Subcutaneous abdominal adipose tissue (tissue), 5 donors: Measurements from ENCODE around the gene TAL1.
"Not testable (repeated sequence)": the region's sequence is repeated elsewhere in the genome, so short reads cannot be mapped to it uniquely, and the experiment has no call there.

Source experiments
- H3K27ac ChIP-seq: one replicate; pipeline ENCODE4 v1.7.0; 2013; ENCODE audit warnings: low read depth, mild to moderate bottlenecking, inconsistent platforms, low read length, moderate library complexity
- H3K27me3 ChIP-seq, 5 donors: one replicate each; pipeline ENCODE4 v1.7.0; 2013; ENCODE audit warnings: low read length in 5 of 5, inconsistent platforms in 1 of 5; ENCODE audit not compliant: control insufficient read depth in 5 of 5, insufficient read depth in 4 of 5
- H3K36me3 ChIP-seq, 5 donors: one replicate each; pipeline ENCODE4 v1.7.0; 2013; ENCODE audit warnings: low read length in 5 of 5; ENCODE audit not compliant: control insufficient read depth in 5 of 5, insufficient read depth in 5 of 5
- H3K4me1 ChIP-seq, 5 donors: one replicate each; pipeline ENCODE4 v1.7.0; 2013; ENCODE audit warnings: low read length in 5 of 5, mild to moderate bottlenecking in 3 of 5, moderate library complexity in 1 of 5; ENCODE audit not compliant: control insufficient read depth in 5 of 5, insufficient read depth in 5 of 5
- H3K4me3 ChIP-seq, 5 donors: one replicate each; pipeline ENCODE4 v1.7.0; 2013; ENCODE audit warnings: low read length in 5 of 5, low read depth in 1 of 5
- H3K9ac ChIP-seq, 5 donors: one replicate each; pipeline ENCODE4 v1.7.0; 2013; ENCODE audit warnings: low read length in 5 of 5, mild to moderate bottlenecking in 4 of 5, moderate library complexity in 3 of 5
- H3K9me3 ChIP-seq, 5 donors: one replicate each; pipeline ENCODE4 v1.7.0; 2013; ENCODE audit warnings: low read length in 5 of 5; ENCODE audit not compliant: control insufficient read depth in 5 of 5
- donor health status: healthy.
- donor health status: healthy.
- donor health status: healthy.
- donor health status: healthy.
- donor health status: healthy.

The TAL1 gene

DNA sequence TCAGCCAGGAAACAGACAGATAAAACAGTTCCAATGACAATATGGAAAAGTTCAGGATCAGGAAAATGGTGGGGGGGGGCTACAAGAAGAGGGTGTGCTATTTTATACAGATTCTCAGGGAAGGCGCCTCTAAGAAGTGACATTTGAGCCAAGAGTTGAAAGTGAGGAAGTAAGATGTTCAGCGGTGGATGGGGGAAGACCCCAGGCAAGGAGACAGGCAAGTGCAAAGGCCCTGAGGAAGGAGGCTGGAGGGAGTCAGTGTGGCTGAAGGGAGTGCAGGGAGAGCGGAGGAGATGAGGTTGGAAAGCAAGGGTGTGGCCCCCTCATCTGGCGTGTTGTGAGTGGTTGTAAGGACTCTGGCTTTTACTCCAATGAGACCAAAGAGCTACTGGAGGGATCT is 33.8 kb downstream of the TAL1 start:
- no peak overlapping the region for H3K9ac ChIP-seq
- no peaks in the 10 kb centered on the region for H3K9me3 ChIP-seq
- H3K4me1 ChIP-seq: peaks cover 0 to under 1% (median 0%) of the 10 kb centered on the region in 5 donors
- H3K27me3 ChIP-seq: peaks cover 0 to 8% (median 4%) of the 10 kb centered on the region in 5 donors
- no peak overlapping the region for H3K27ac ChIP-seq
- H3K4me3 ChIP-seq: no peak overlapping the region
- no peaks in the 10 kb centered on the region for H3K36me3 ChIP-seq

DNA sequence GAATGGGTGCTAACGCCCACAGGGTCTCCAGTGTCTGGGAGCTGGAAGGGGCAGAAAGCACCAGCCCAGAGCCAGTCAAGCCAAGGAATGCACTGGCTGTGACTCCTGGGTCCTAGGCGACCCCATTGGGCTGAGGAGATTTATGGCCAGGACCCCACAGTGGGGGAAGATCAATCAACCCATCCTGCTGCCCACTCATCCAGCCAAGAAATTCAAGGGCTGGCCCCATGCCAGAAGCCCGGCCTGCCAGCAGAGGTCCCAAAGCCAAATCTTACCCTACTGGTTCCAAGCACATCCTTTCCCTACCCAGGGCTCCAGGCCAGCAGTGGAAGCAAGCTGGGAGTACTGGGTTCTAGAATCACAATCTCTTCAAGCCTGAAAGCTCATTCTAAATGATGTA is 35.4 kb downstream of the TAL1 start:
- no peak overlapping the region for H3K4me3 ChIP-seq
- H3K9ac ChIP-seq: no peak overlapping the region
- H3K36me3 ChIP-seq: no peaks in the 10 kb centered on the region
- H3K27me3 ChIP-seq: peaks cover 0 to 8% (median 4%) of the 10 kb centered on the region in 5 donors
- no peak overlapping the region for H3K27ac ChIP-seq
- H3K4me1 ChIP-seq: peaks cover 0 to 14% (median 8%) of the 10 kb centered on the region in 5 donors
- no peaks in the 10 kb centered on the region for H3K9me3 ChIP-seq

DNA sequence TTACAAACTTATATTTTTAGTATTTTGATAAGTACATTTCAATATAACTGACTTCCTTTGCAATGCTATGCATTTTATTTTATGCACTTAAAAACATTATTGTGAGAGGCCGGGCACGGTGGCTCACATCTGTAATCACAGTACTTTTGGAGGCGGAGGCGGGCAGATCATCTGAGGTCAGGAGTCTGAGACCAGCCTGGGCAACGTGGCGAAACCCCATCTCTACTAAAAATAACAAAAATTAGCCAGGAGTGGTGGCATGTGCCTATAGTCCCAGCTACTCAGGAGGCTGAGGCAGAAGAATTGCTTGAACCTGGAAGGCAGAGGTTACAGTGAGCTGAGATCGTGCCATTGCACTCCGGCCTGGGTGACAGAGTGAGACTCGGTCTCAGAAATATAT is 36.0 kb downstream of the TAL1 start:
- not testable (repeated sequence) for H3K36me3 ChIP-seq, H3K9ac ChIP-seq, H3K9me3 ChIP-seq, H3K27me3 ChIP-seq, H3K27ac ChIP-seq, H3K4me3 ChIP-seq
- peaks cover 0 to 21% (median 10%) of the 10 kb centered on the region in 5 donors for H3K4me1 ChIP-seq

DNA sequence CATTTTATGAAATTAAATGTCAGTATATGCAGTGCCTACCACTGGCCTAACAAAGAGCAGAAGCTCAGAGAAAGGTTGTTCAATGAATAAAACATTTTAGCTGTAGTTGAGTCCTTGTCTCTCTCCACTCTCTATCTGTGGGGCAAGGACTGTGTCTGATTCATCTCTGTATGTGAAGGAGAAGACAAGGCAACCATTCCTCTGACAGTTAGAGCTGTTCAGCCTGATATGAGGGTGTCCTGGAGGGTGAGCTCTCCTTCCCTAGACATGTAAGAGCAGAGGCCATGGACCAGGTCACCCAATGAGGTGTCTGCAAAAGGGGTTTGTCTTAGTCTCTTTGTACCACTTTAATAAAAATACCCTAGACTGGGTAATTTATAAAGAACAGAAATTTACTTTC is 37.7 kb downstream of the TAL1 start:
- Histone ChIP-seq H3K4me1 (peaks cover 4 to 36% (median 24%) of the 10 kb centered on the region in 5 donors), H3K36me3 (no peaks in the 10 kb centered on the region), H3K27ac (no peak overlapping the region), H3K9me3 (no peaks in the 10 kb centered on the region), H3K9ac (no peak overlapping the region), H3K27me3 (peaks cover 0 to 6% (median 4%) of the 10 kb centered on the region in 5 donors), H3K4me3 (no peak overlapping the region)

DNA sequence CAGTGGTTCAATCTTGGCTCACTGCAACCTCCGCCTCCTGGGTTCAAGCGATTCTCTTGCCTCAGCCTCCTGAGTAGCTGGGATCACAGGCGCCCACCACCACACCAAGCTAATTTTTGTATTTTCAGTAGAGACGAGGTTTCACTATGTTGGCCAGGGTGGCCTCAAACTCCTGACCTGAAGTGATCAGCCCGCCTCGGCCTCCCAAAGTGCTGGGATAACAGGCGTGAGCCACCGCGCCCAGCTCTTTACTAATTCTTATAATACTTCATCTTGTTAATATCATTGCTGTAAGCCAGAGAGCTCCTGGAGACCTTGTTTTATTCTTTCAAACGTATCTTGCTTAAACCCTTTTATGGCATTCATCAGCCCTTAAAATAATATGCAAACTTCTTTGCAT is 38.5 kb downstream of the TAL1 start:
- H3K9me3 ChIP-seq, H3K9ac ChIP-seq, H3K27me3 ChIP-seq, H3K27ac ChIP-seq, H3K36me3 ChIP-seq, H3K4me3 ChIP-seq: not testable (repeated sequence)
- peaks cover 4 to 39% (median 25%) of the 10 kb centered on the region in 5 donors for H3K4me1 ChIP-seq

DNA sequence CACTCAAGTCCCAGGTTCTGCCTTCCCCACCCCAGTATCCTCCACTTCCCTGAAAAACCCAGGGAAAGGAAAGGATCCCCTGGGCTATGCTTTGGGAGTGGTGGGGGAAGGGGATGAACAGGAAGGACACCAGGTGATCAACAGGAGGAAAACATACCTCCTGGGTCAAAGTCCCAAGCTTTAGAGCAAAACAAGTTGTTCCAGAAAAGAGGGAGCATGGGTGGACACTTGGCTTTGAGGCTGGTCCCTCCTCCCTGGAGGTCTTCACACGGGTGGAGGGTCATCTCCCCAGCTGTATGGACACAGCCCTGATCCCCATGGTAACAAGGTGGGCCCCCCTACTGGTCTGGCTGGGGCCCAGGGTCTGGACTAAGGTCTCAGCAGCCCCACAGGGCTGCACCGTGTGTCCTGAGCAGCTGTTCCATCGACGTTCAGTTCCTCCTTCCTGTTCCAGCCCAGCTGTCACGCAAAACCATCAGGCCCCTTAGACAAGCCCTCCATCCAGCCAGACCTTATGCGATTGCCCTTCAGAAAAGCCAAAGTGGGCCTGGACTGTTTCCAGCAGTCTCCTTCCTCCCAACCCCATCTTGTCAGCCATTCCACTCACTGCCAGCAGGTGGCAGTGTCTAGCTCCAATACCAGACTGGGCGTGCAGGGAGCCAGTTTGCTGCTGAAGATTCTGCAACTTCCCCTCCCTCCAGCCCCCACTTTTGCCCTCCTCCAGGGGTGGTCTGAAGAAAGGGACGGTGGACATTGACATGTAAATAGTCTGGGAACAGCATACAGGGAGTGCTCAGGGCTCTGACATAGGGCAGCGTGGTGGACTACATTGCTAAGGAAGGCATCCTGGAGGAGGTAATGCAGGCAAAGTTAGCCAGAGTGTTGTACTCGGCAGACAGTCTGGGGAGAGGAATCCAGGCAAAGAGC is 39.3 kb downstream of the TAL1 start:
- H3K27ac ChIP-seq: no peak overlapping the region
- H3K27me3 ChIP-seq: no peaks in the 10 kb centered on the region
- no peak overlapping the region for H3K4me3 ChIP-seq
- H3K9me3 ChIP-seq: no peaks in the 10 kb centered on the region
- H3K4me1 ChIP-seq: peaks cover 4 to 39% (median 25%) of the 10 kb centered on the region in 5 donors
- peak overlapping the region in 1 of 5 donors; percentile 14 for H3K9ac ChIP-seq
- no peaks in the 10 kb centered on the region for H3K36me3 ChIP-seq

DNA sequence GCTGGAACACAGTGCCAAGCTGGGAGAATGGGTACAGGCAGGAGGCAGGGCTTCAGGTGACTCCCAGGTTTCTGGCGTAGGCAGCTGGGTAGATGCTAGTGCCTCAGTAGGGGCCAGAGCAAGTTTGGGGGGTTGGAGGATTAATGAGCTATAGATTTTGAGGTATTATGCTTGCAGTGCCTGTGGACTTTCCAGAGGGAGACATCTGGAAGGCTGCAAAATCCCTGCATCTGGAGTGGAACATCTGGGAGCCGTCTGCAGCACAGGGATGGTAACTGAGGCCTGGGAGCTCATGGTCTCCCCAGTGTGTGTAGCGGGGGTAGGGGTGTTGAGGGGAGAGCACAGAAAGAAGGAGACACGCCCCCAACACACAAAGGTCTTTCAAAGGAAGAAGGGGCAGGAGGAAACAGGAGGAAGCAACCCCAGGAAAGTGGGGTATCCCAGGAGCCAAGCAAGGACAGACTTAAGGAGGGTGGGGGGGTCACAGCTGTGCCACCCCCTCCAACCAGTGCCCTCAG is 40.0 kb downstream of the TAL1 start:
- Histone ChIP-seq H3K27me3 (no peaks in the 10 kb centered on the region), H3K27ac (no peak overlapping the region), H3K4me3 (no peak overlapping the region), H3K36me3 (no peaks in the 10 kb centered on the region), H3K9ac (no peak overlapping the region), H3K9me3 (no peaks in the 10 kb centered on the region), H3K4me1 (peaks cover 4 to 39% (median 25%) of the 10 kb centered on the region in 5 donors)

DNA sequence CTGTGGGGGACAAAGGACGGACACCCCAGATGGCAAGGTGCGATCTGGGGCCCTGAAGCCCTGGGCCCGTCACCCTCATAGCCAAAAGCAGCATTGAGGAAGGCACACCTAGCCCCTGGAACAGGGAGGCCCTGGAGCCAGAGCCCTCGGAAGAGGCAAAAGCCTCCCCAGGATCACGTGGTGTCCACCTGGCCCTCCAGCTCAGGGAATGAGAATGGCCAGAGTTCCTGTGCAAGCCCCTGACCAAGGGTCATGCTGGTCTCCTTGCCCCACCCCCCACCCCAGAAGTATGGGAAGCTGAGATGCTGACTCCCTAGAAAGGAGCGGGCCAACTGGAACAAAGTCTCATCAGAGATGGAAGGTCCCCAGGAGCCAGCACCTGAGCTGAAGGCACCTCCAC is 41.2 kb downstream of the TAL1 start:
- H3K9me3 ChIP-seq: no peaks in the 10 kb centered on the region
- no peak overlapping the region for H3K4me3 ChIP-seq
- peak overlapping the region; percentile 18 for H3K27ac ChIP-seq
- no peaks in the 10 kb centered on the region for H3K27me3 ChIP-seq
- H3K9ac ChIP-seq: peak overlapping the region in 2 of 5 donors; percentile 32 to 43
- peaks cover 4 to 39% (median 25%) of the 10 kb centered on the region in 5 donors for H3K4me1 ChIP-seq
- H3K36me3 ChIP-seq: no peaks in the 10 kb centered on the region

DNA sequence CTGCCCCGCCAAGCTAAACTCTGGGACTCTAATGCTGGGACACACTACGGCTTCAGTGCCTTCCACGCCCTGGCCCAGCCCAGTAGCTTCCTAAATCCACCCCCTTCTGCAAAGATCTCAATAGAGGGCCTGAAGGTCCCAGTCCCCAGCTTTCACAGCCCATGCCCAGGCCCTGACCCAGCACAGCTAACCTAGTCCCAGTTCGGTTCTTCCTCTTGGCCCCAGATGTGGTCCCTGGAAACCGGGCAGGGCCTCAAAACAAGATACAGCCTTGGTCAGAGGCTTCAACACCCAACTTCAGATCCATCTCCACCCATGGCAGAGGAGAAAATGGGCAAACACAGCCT is 41.5 kb downstream of the TAL1 start:
- H3K9ac ChIP-seq: peak overlapping the region in 2 of 5 donors; percentile 32 to 43
- H3K27me3 ChIP-seq: no peaks in the 10 kb centered on the region
- H3K4me1 ChIP-seq: peaks cover 4 to 39% (median 25%) of the 10 kb centered on the region in 5 donors
- no peaks in the 10 kb centered on the region for H3K9me3 ChIP-seq
- H3K36me3 ChIP-seq: no peaks in the 10 kb centered on the region
- H3K27ac ChIP-seq: peak overlapping the region; percentile 18
- H3K4me3 ChIP-seq: no peak overlapping the region

DNA sequence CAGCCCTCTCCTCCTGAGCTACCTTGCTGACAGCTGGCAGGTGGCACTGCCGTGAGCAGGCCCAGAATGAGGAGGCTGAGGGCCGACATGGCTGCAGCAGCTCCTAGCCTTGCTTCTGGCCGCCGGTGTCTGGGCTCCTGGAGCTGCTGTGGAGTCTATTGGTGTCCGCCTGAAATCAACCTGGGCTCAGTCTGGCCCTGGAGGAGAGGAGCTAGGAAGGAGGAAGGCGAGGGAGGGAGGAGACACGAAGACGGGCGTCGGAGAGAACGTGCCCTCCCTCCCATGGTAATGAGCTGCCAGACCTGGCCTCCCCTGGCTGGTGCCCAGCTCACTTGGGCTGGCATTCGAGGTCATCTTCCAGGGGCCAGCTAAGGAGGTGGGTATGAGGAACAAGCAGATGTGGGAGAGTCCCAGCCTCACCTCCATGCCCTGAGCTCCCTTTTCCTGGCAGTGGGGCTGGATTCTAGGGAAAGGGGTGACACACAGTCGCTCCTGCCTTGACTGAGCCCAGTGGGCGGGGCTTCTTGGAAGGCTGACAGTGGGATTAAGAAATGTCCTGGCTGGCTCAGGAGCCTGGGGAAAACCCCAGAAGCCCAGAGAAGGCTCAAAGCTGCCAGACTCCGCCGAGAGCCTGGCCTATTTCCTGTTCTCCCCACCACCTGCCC is 42.0 kb downstream of the TAL1 start, which contains the start of gene PDZK1IP1:
TSS of gene PDZK1IP1 (minus strand) at position 193 of the 665 bp plus-strand sequence. CDS start at position 89, 104 bp downstream.
- peak within 1 kb of the TSS; percentile 18 for H3K27ac ChIP-seq
- H3K9me3 ChIP-seq: no peaks in the 10 kb centered on the region
- H3K9ac ChIP-seq: peak within 1 kb of the TSS in 4 of 5 donors; percentile 2 to 65 (median 40)
- H3K4me3 ChIP-seq: peak within 1 kb of the TSS in 2 of 5 donors; percentile 1 to 28
- H3K4me1 ChIP-seq: peaks cover 4 to 39% (median 25%) of the 10 kb centered on the region in 5 donors
- H3K36me3 ChIP-seq: no peaks in the 10 kb centered on the region
- H3K27me3 ChIP-seq: no peaks in the 10 kb centered on the region
